T follicular helper cell (primary cell): Measurements from ENCODE around the gene MFAP2.
"Not testable (repeated sequence)": the region's sequence is repeated elsewhere in the genome, so short reads cannot be mapped to it uniquely, and the experiment has no call there.

Experiments used
- DNase-seq: peaks from one replicate; pipeline ENCODE4 v3.0.0-alpha.2; 2020; ENCODE audit warnings: low read depth

The MFAP2 gene

GRCh38 chr1:16961297-16962133 is 18.9 kb downstream of the MFAP2 start:
- no peak for DNase-seq

- peak; percentile 67 for DNase-seq
These were observed 19.7 kb downstream of the MFAP2 start for GRCh38 chr1:16960560-16961296.

GRCh38 chr1:16958475-16958874 is 21.9 kb downstream of the MFAP2 start:
- DNase-seq, result no peak

GRCh38 chr1:16957731-16958130 is 22.7 kb downstream of the MFAP2 start:
- no peak for DNase-seq

- no peak for DNase-seq
These were observed 23.6 kb downstream of the MFAP2 start for GRCh38 chr1:16956775-16957174.

- DNase-seq, result no peak
These were observed 25.2 kb downstream of the MFAP2 start for GRCh38 chr1:16955186-16955585.

- no peak for DNase-seq
These were observed 25.8 kb downstream of the MFAP2 start for GRCh38 chr1:16954579-16954978.

GRCh38 chr1:16952376-16952775 is 28.0 kb downstream of the MFAP2 start:
- DNase-seq, result not testable (repeated sequence)

GRCh38 chr1:16949026-16949425 is 31.4 kb downstream of the MFAP2 start:
- DNase-seq, result not testable (repeated sequence)

- not testable (repeated sequence) for DNase-seq
These were observed 32.0 kb downstream of the MFAP2 start for GRCh38 chr1:16948282-16948891.

GRCh38 chr1:16946646-16947045 is 33.8 kb downstream of the MFAP2 start:
- no peak for DNase-seq

GRCh38 chr1:16946185-16946584 is 34.2 kb downstream of the MFAP2 start:
- not testable (repeated sequence) for DNase-seq

- DNase-seq, result not testable (repeated sequence)
These were observed 34.9 kb downstream of the MFAP2 start for GRCh38 chr1:16945512-16945911.

GRCh38 chr1:16944038-16944437 is 36.4 kb downstream of the MFAP2 start:
- no peak for DNase-seq

- not testable (repeated sequence) for DNase-seq
These were observed 40.8 kb downstream of the MFAP2 start for GRCh38 chr1:16939386-16940180.

GRCh38 chr1:16938351-16939321 is 41.8 kb downstream of the MFAP2 start:
- DNase-seq, result no peak

- not testable (repeated sequence) for DNase-seq
These were observed 43.8 kb downstream of the MFAP2 start for GRCh38 chr1:16936580-16936979.

GRCh38 chr1:16933945-16934344 is 46.5 kb downstream of the MFAP2 start:
- not testable (repeated sequence) for DNase-seq

- not testable (repeated sequence) for DNase-seq
These were observed 49.0 kb downstream of the MFAP2 start for GRCh38 chr1:16931206-16931934.
